ENCODE measurements around the gene HOMER2.

HOMER2 gene

GRCh38 chr15:82928711-82929110, 23.8 kb downstream of the HOMER2 start:
- no peak for DNase-seq (ENCODE audit: extremely low read depth, insufficient read length)
- no peaks in the 10 kb centered on the region for H3K36me3 ChIP-seq (ENCODE audit: control insufficient read depth, insufficient read depth, low read length)
- H3K27me3 ChIP-seq (replicated peaks; ENCODE audit: control insufficient read depth, insufficient read depth, low read length), result no peaks in the 10 kb centered on the region; the same call in 1 of the 2 replicates
- no peak for TF ChIP-seq CTCF (IDR thresholded peaks at IDR 0.05; ENCODE audit: insufficient read depth, low read length, poor library complexity, severe bottlenecking)
- no peak overlapping the region for H3K4me3 ChIP-seq (replicated peaks; ENCODE audit: low read depth, low read length)

GRCh38 chr15:82923744-82924143, 28.8 kb downstream of the HOMER2 start:
- DNase-seq (ENCODE audit: extremely low read depth, insufficient read length), result no peak
- Histone ChIP-seq H3K27me3 (replicated peaks; ENCODE audit: control insufficient read depth, insufficient read depth, low read length) (peaks cover 3% of the 10 kb centered on the region; the same call in 1 of the 2 replicates), H3K36me3 (ENCODE audit: control insufficient read depth, insufficient read depth, low read length) (no peaks in the 10 kb centered on the region), H3K4me3 (replicated peaks; ENCODE audit: low read depth, low read length) (no peak overlapping the region)
- TF ChIP-seq CTCF (IDR thresholded peaks at IDR 0.05; ENCODE audit: insufficient read depth, low read length, poor library complexity, severe bottlenecking), result no peak

DNA sequence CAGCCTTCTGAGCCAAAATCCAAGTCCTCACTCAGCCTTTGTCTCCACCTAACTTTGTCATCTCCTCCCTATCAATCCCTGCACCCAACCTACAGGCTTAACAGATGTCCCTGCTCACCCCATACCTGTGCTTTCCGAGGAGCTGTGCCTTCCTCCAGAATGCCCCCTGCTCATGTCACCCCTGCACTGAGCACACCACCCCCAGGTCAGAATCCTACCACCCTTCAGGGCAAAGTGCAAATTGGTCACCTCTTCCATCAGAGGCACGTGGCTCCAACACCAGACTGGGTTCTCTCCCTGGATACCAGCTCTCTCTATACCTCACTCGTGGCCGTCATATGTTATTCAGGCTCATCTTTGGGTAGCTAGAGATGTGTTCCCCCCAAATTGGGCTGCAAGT, 29.8 kb downstream of the HOMER2 start:
- Histone ChIP-seq H3K4me3 (replicated peaks; ENCODE audit: low read depth, low read length) (no peak overlapping the region), H3K27me3 (replicated peaks; ENCODE audit: control insufficient read depth, insufficient read depth, low read length) (peaks cover 3% of the 10 kb centered on the region; the same call in 1 of the 2 replicates), H3K36me3 (ENCODE audit: control insufficient read depth, insufficient read depth, low read length) (no peaks in the 10 kb centered on the region)
- no peak for TF ChIP-seq CTCF (IDR thresholded peaks at IDR 0.05; ENCODE audit: insufficient read depth, low read length, poor library complexity, severe bottlenecking)
- DNase-seq (ENCODE audit: extremely low read depth, insufficient read length), result no peak

GRCh38 chr15:82921939-82922338, 30.6 kb downstream of the HOMER2 start:
- peaks cover 3% of the 10 kb centered on the region; the same call in 1 of the 2 replicates for H3K27me3 ChIP-seq (replicated peaks; ENCODE audit: control insufficient read depth, insufficient read depth, low read length)
- no peak for DNase-seq (ENCODE audit: extremely low read depth, insufficient read length)
- no peak overlapping the region for H3K4me3 ChIP-seq (replicated peaks; ENCODE audit: low read depth, low read length)
- no peak for TF ChIP-seq CTCF (IDR thresholded peaks at IDR 0.05; ENCODE audit: insufficient read depth, low read length, poor library complexity, severe bottlenecking)
- H3K36me3 ChIP-seq (ENCODE audit: control insufficient read depth, insufficient read depth, low read length), result no peaks in the 10 kb centered on the region

- no peak for TF ChIP-seq CTCF (IDR thresholded peaks at IDR 0.05; ENCODE audit: insufficient read depth, low read length, poor library complexity, severe bottlenecking)
- H3K4me3 ChIP-seq (replicated peaks; ENCODE audit: low read depth, low read length), result no peak overlapping the region
- peaks cover 3% of the 10 kb centered on the region for H3K27me3 ChIP-seq (replicated peaks; ENCODE audit: control insufficient read depth, insufficient read depth, low read length)
- no peaks in the 10 kb centered on the region for H3K36me3 ChIP-seq (ENCODE audit: control insufficient read depth, insufficient read depth, low read length)
- DNase-seq (ENCODE audit: extremely low read depth, insufficient read length), result no peak
Measured at GRCh38 chr15:82921242-82921641, 31.3 kb downstream of the HOMER2 start.

GRCh38 chr15:82919231-82919886, 33.2 kb downstream of the HOMER2 start:
- no peak for TF ChIP-seq CTCF (IDR thresholded peaks at IDR 0.05; ENCODE audit: insufficient read depth, low read length, poor library complexity, severe bottlenecking)

More at GRCh38 chr15:82919231-82919886, 33.2 kb downstream of the HOMER2 start:
- Histone ChIP-seq H3K4me3 (replicated peaks; ENCODE audit: low read depth, low read length) (no peak overlapping the region), H3K36me3 (ENCODE audit: control insufficient read depth, insufficient read depth, low read length) (no peaks in the 10 kb centered on the region), H3K27me3 (replicated peaks; ENCODE audit: control insufficient read depth, insufficient read depth, low read length) (peaks cover 3% of the 10 kb centered on the region)
- no peak for DNase-seq (ENCODE audit: extremely low read depth, insufficient read length)
